HepG2 (cell line): ENCODE results near the gene CCDC158. TPM values are rescaled to one million over a fixed set of nuclear protein-coding genes. Genes with fewer than 3 reads are reported as not detected.
A peak's percentile ranks its signal among the peaks of the same experiment; 100 is the strongest.

Experiments used
- FOXM1 ChIP-seq: sonication (generic); formaldehyde crosslinking; IDR thresholded peaks from 2 replicates; pipeline ENCODE4 v1.5.0; 2020; ENCODE audit warnings: missing genetic modification reagents
- HBP1 ChIP-seq: IDR thresholded peaks from 2 replicates; pipeline ENCODE4 v1.6.1; 2016; ENCODE audit warnings: low read depth, control low read depth
- ISL2 ChIP-seq: sonication (generic); formaldehyde crosslinking; IDR thresholded peaks from 2 replicates; pipeline ENCODE4 v1.5.0; 2020; ENCODE audit warnings: missing genetic modification reagents
- KAT7 ChIP-seq: IDR thresholded peaks from 2 replicates; pipeline ENCODE4 v1.6.1; 2018; ENCODE audit warnings: borderline replicate concordance, missing compliant biosample characterization
- KAT8 ChIP-seq: IDR thresholded peaks from 2 replicates; pipeline ENCODE4 v1.6.1; 2016; ENCODE audit warnings: missing genetic modification reagents, missing compliant biosample characterization
- KLF11 ChIP-seq: IDR thresholded peaks from 2 replicates; pipeline ENCODE4 v1.6.1; 2016; ENCODE audit warnings: missing compliant biosample characterization
- LRRFIP1 ChIP-seq: sonication (generic); formaldehyde crosslinking; conservative IDR thresholded peaks from 2 replicates; pipeline ENCODE4 v1.4.0; 2020; ENCODE audit warnings: missing genetic modification reagents
- MAFK ChIP-seq, 2 experiments: IDR thresholded peaks in 1 of 2; conservative IDR thresholded peaks in 1 of 2; 2 replicates each; pipeline ENCODE4 v1.6.1; 2011; ENCODE audit warnings: improper control_type of control experiment in 2 of 2, low read length in 2 of 2
- MYNN ChIP-seq: sonication (generic); formaldehyde crosslinking; IDR thresholded peaks from 2 replicates; pipeline ENCODE4 v1.4.0; 2020; ENCODE audit warnings: mild to moderate bottlenecking, low read depth, missing genetic modification reagents
- NBN ChIP-seq: fragments of 450-650 bp; conservative IDR thresholded peaks from 2 replicates; pipeline ENCODE4 v1.6.1; 2017
- NFIC ChIP-seq: IDR thresholded peaks from 2 replicates; pipeline ENCODE4 v1.6.1; 2012; ENCODE audit warnings: mild to moderate bottlenecking, low read length, inconsistent platforms
- SP4 ChIP-seq: sonication (generic); formaldehyde crosslinking; IDR thresholded peaks from 2 replicates; pipeline ENCODE4 v1.8.1; 2023; ENCODE audit warnings: mild to moderate bottlenecking, missing genetic modification reagents
- ZBTB3 ChIP-seq: sonication (generic); formaldehyde crosslinking; IDR thresholded peaks from 2 replicates; pipeline ENCODE4 v1.4.0; 2020; ENCODE audit warnings: low read depth, mild to moderate bottlenecking, moderate library complexity, missing genetic modification reagents, borderline replicate concordance
- ZBTB39 ChIP-seq: sonication (generic); formaldehyde crosslinking; IDR thresholded peaks from 2 replicates; pipeline ENCODE4 v1.5.0; 2020; ENCODE audit warnings: missing genetic modification reagents
- ZNF430 ChIP-seq: sonication (generic); formaldehyde crosslinking; IDR thresholded peaks from 2 replicates; pipeline ENCODE4 v1.9.0; 2021; ENCODE audit warnings: mild to moderate bottlenecking, missing genetic modification reagents
- ZNF552 ChIP-seq: sonication (generic); formaldehyde crosslinking; IDR thresholded peaks from 2 replicates; pipeline ENCODE4 v1.9.0; 2022; ENCODE audit warnings: missing genetic modification reagents, mild to moderate bottlenecking, borderline replicate concordance
- ZNF691 ChIP-seq: sonication (generic); formaldehyde crosslinking; IDR thresholded peaks from 2 replicates; pipeline ENCODE4 v1.4.0; 2020; ENCODE audit warnings: missing genetic modification reagents, low read depth, mild to moderate bottlenecking, borderline replicate concordance
- ZNF710 ChIP-seq: sonication (generic); formaldehyde crosslinking; IDR thresholded peaks from 2 replicates; pipeline ENCODE4 v1.5.0; 2020; ENCODE audit warnings: mild to moderate bottlenecking, missing genetic modification reagents, borderline replicate concordance
- ZNF737 ChIP-seq: sonication (generic); formaldehyde crosslinking; IDR thresholded peaks from 2 replicates; pipeline ENCODE4 v1.5.0; 2020; ENCODE audit warnings: missing genetic modification reagents, mild to moderate bottlenecking, borderline replicate concordance
- polyA plus RNA-seq, 8 experiments: library from polyadenylated mRNA; depleted of rRNA in 3 of 8; stranded (reverse) in 7 of 8; unstranded in 1 of 8; fragments of >200 nt; fragmentation: Illumina TruSeq in 4 of 8; extraction: Trizol in 4 of 8; gene quantifications; 2 replicates each; pipeline versions ENCODE4 v1.2.1 to v1.2.3, GENCODE V29; 2011 to 2016; ENCODE audit warnings: low read depth in 4 of 8, missing spikeins in 1 of 8, mixed read lengths in 1 of 8; ENCODE audit not compliant: insufficient read depth in 1 of 8
- total RNA-seq, 5 experiments: library from RNA; depleted of rRNA; stranded (reverse); fragments of >200 nt; fragmentation: Illumina TruSeq; extraction: Trizol; gene quantifications; 2 replicates each; pipeline ENCODE4 v1.2.3, GENCODE V29; 2016; ENCODE audit warnings: low read depth in 1 of 5

The CCDC158 gene
- total and polyA plus RNA-seq, 2 of the 13 experiments (the other 11 are each of a cell fraction or from before 2014, with no cell fraction given), result not detected

GRCh38 chr4:76305971-76306881 is 114.7 kb downstream of the CCDC158 start, which contains the start of gene STBD1 (continued):
- TF ChIP-seq ZNF737 (no peak), ZBTB39 (CRISPR knock-in tag) (no peak; the same call in 1 of the 2 replicates), ZNF710 (CRISPR knock-in tag) (no peak), MYNN (no peak), ZBTB3 (CRISPR knock-in tag) (no peak), FOXM1 (CRISPR knock-in tag) (no peak), ISL2 (peak; percentile 72; the same call in 1 of the 2 replicates), LRRFIP1 (no peak), ZNF691 (CRISPR knock-in tag) (no peak), NFIC (no peak), ZNF430 (CRISPR knock-in tag) (peak; percentile 74; the same call in 1 of the 2 replicates), HBP1 (peak; percentile 16; the same call in 1 of the 2 replicates), KLF11 (no peak), KAT8 (peak; percentile 57), SP4 (peak; percentile 47; the same call in 1 of the 2 replicates), KAT7 (CRISPR knock-in tag) (peak; percentile 92; the same call in 1 of the 2 replicates), NBN (no peak), MAFK (conservative IDR thresholded peaks at IDR 0.05 in 1 of 2, IDR thresholded peaks at IDR 0.05 in 1 of 2; ENCODE audit: low read length in 2 of 2) (no peak; a peak in 1 of 4 replicates), ZNF552 (CRISPR knock-in tag) (no peak)
